GM23338 (cell line): Measurements from ENCODE around the gene IL1RAPL2. TPM values are rescaled to one million over a fixed set of nuclear protein-coding genes. Genes with fewer than 3 reads are reported as not detected.

Experiments
- ATAC-seq: fragments of 200-7000 bp; cut with Tn5 transposase; 3 replicates; pipeline ENCODE4 v1.9.1; 2020
- DNase-seq: peaks from one replicate; pipeline ENCODE4 v3.0.0-alpha.2; 2015; ENCODE audit warnings: low spot score
- H2AFZ ChIP-seq: fragments of 200-600 bp; sonication (generic); 2 replicates; pipeline ENCODE4 v1.8.0; 2016; ENCODE audit warnings: antibody characterized with exemption, mild to moderate bottlenecking, moderate library complexity
- H3F3A ChIP-seq: fragments of 200-600 bp; sonication (generic); replicated peaks from 2 replicates; pipeline ENCODE4 v1.8.0; 2017; ENCODE audit warnings: antibody characterized with exemption, mixed run types, low read depth
- H3K27ac ChIP-seq: fragments of 200-600 bp; sonication (generic); 2 replicates; pipeline ENCODE4 v1.6.1; 2016; ENCODE audit warnings: low read depth
- H3K27me3 ChIP-seq: fragments of 200-600 bp; sonication (generic); 2 replicates; pipeline ENCODE4 v1.8.0; 2016; ENCODE audit warnings: mild to moderate bottlenecking, mixed run types, moderate library complexity; ENCODE audit not compliant: insufficient read depth
- H3K36me3 ChIP-seq: fragments of 200-600 bp; sonication (generic); 2 replicates; pipeline ENCODE4 v1.8.0; 2016; ENCODE audit warnings: mild to moderate bottlenecking; ENCODE audit not compliant: insufficient read depth
- H3K4me1 ChIP-seq: fragments of 200-600 bp; sonication (generic); 2 replicates; pipeline ENCODE4 v1.8.0; 2016; ENCODE audit warnings: mild to moderate bottlenecking, moderate library complexity; ENCODE audit not compliant: insufficient read depth
- H3K4me2 ChIP-seq: fragments of 200-600 bp; sonication (generic); 2 replicates; pipeline ENCODE4 v1.7.1; 2017; ENCODE audit warnings: mixed run types
- H3K4me3 ChIP-seq: fragments of 200-600 bp; sonication (generic); 2 replicates; pipeline ENCODE4 v1.6.1; 2016; ENCODE audit warnings: mixed run types
- H3K79me2 ChIP-seq: fragments of 200-600 bp; sonication (generic); replicated peaks from 2 replicates; pipeline ENCODE4 v1.8.0; 2017; ENCODE audit warnings: mild to moderate bottlenecking; ENCODE audit not compliant: insufficient read depth
- H3K9me2 ChIP-seq: fragments of 200-600 bp; sonication (generic); 2 replicates; pipeline ENCODE4 v1.8.0; 2017; ENCODE audit not compliant: insufficient read depth
- H4K20me1 ChIP-seq: fragments of 200-600 bp; sonication (generic); replicated peaks from 2 replicates; pipeline ENCODE4 v1.8.0; 2017; ENCODE audit warnings: mild to moderate bottlenecking; ENCODE audit not compliant: insufficient read depth
- H3K27ac Mint-ChIP-seq: 2 replicates; pipeline ENCODE4 v1.8.0; 2020; ENCODE audit warnings: inconsistent platforms, mild to moderate bottlenecking, moderate library complexity, mixed read lengths
- H3K27me3 Mint-ChIP-seq: 3 replicates; pipeline ENCODE4 v1.8.0; 2022; ENCODE audit warnings: low read depth, mild to moderate bottlenecking, moderate library complexity, mixed read lengths, inconsistent platforms; ENCODE audit not compliant: insufficient read depth, poor library complexity
- H3K36me3 Mint-ChIP-seq: 3 replicates; pipeline ENCODE4 v1.8.0; 2021; ENCODE audit warnings: low read depth, mild to moderate bottlenecking, inconsistent platforms, moderate library complexity, mixed read lengths
- H3K4me1 Mint-ChIP-seq: 3 replicates; pipeline ENCODE4 v1.8.0; 2020; ENCODE audit warnings: mild to moderate bottlenecking, inconsistent platforms, mixed read lengths
- H3K4me3 Mint-ChIP-seq: 3 replicates; pipeline ENCODE4 v1.8.0; 2021; ENCODE audit warnings: moderate library complexity, mild to moderate bottlenecking, inconsistent platforms, mixed read lengths
- H3K9me3 Mint-ChIP-seq: 3 replicates; pipeline ENCODE4 v1.8.0; 2020; ENCODE audit warnings: moderate library complexity, mild to moderate bottlenecking, inconsistent platforms, mixed read lengths
- EZH2 ChIP-seq: fragments of 200-600 bp; sonication (generic); IDR thresholded peaks from one replicate; pipeline ENCODE4 v1.8.0; 2017; ENCODE audit warnings: antibody characterized with exemption, mild to moderate bottlenecking, low read depth; ENCODE audit not compliant: unreplicated experiment
- EZH2phosphoT487 ChIP-seq: fragments of 200-600 bp; sonication (generic); IDR thresholded peaks from one replicate; pipeline ENCODE4 v1.8.1; 2018; ENCODE audit warnings: antibody characterized with exemption; ENCODE audit not compliant: unreplicated experiment
- POLR2AphosphoS5 ChIP-seq: IDR thresholded peaks from 2 replicates; pipeline ENCODE4 v1.6.1; 2016; ENCODE audit warnings: antibody characterized with exemption, low read depth
- STAT1 ChIP-seq: IDR thresholded peaks from one replicate; pipeline ENCODE4 v1.6.1; 2016; ENCODE audit warnings: antibody characterized with exemption; ENCODE audit not compliant: unreplicated experiment
- ZNF331 ChIP-seq: fragments of 250-450 bp; sonication (Bioruptor Pico); IDR thresholded peaks from 2 replicates; pipeline ENCODE4 v1.5.0; 2020; ENCODE audit warnings: low read depth, mild to moderate bottlenecking, moderate library complexity
- polyA plus RNA-seq: library from polyadenylated mRNA; unstranded; fragments of >200 nt; fragmentation: Nextera tagmentation; extraction: Ambion mirVana; gene quantifications from 2 replicates; pipeline ENCODE4 v1.2.1, GENCODE V29; 2016
- total RNA-seq: library from RNA; depleted of rRNA; stranded (reverse); fragments of >200 nt; shearing (Covaris generic); gene quantifications from 2 replicates; pipeline ENCODE4 v1.2.3, GENCODE V29; 2014
- TF ChIP-seq, protein P1 (sequence below): IDR thresholded peaks from 2 replicates; pipeline ENCODE4 v1.6.1; 2016; ENCODE audit warnings: antibody characterized with exemption
- TF ChIP-seq, protein P2 (sequence below): fragments of 250-450 bp; sonication (Bioruptor Pico); IDR thresholded peaks from 2 replicates; pipeline ENCODE4 v1.5.0; 2020; ENCODE audit warnings: mild to moderate bottlenecking, moderate library complexity
- TF ChIP-seq, protein P3 (sequence below): IDR thresholded peaks from one replicate; pipeline ENCODE4 v1.6.1; 2018; ENCODE audit warnings: antibody characterized with exemption; ENCODE audit not compliant: unreplicated experiment

IL1RAPL2 gene
- total and polyA plus RNA-seq, 2 experiments from 2014 or later: 0.80 to 0.94 TPM

DNA sequence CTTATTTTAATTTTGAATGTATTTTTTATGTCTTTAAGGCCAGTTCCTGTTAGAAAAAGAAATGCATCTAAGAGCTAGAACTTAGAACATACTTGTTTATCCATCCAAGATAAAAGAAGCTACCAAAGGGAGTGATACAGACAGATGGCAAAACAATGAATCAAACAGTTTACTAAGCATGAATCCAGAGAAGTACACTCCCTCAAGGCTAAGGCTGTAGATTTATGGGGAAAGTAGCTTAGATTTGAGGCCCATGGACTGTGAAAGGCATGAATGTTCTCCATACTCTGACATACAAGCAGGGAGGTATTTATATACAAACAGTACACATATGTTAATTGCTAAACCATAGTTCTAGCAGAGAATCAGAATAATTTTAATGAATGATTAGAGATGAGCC, 1001.1 kb downstream of the IL1RAPL2 start:
- no peak overlapping the region for H3K4me3 Mint-ChIP-seq
- H3K9me3 Mint-ChIP-seq: no peaks in the 10 kb centered on the region
- H3K4me1 Mint-ChIP-seq: peaks cover 5% of the 10 kb centered on the region; the same call in 2 of the 3 replicates
- Histone ChIP-seq H2AFZ (no peak overlapping the region), H3K4me1 (no peaks in the 10 kb centered on the region), H3K36me3 (no peaks in the 10 kb centered on the region), H3K4me2 (no peak overlapping the region), H3K4me3 (no peak overlapping the region), H3K27ac (no peak overlapping the region), H3K27me3 (no peaks in the 10 kb centered on the region), H4K20me1 (no peaks in the 10 kb centered on the region), H3F3A (no peaks in the 10 kb centered on the region), H3K9me2 (no peaks in the 10 kb centered on the region), H3K79me2 (no peaks in the 10 kb centered on the region)
- no peaks in the 10 kb centered on the region for H3K27me3 Mint-ChIP-seq
- DNase-seq (no peak), ATAC-seq (no peak)
- no peaks in the 10 kb centered on the region for H3K36me3 Mint-ChIP-seq
- TF ChIP-seq EZH2phosphoT487: no peak
- TF ChIP-seq ZNF331: no peak
- TF ChIP-seq, protein P1, sequence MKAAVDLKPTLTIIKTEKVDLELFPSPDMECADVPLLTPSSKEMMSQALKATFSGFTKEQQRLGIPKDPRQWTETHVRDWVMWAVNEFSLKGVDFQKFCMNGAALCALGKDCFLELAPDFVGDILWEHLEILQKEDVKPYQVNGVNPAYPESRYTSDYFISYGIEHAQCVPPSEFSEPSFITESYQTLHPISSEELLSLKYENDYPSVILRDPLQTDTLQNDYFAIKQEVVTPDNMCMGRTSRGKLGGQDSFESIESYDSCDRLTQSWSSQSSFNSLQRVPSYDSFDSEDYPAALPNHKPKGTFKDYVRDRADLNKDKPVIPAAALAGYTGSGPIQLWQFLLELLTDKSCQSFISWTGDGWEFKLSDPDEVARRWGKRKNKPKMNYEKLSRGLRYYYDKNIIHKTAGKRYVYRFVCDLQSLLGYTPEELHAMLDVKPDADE: no peak
- TF ChIP-seq EZH2: no peak
- TF ChIP-seq POLR2AphosphoS5: no peak
- TF ChIP-seq, protein P2, sequence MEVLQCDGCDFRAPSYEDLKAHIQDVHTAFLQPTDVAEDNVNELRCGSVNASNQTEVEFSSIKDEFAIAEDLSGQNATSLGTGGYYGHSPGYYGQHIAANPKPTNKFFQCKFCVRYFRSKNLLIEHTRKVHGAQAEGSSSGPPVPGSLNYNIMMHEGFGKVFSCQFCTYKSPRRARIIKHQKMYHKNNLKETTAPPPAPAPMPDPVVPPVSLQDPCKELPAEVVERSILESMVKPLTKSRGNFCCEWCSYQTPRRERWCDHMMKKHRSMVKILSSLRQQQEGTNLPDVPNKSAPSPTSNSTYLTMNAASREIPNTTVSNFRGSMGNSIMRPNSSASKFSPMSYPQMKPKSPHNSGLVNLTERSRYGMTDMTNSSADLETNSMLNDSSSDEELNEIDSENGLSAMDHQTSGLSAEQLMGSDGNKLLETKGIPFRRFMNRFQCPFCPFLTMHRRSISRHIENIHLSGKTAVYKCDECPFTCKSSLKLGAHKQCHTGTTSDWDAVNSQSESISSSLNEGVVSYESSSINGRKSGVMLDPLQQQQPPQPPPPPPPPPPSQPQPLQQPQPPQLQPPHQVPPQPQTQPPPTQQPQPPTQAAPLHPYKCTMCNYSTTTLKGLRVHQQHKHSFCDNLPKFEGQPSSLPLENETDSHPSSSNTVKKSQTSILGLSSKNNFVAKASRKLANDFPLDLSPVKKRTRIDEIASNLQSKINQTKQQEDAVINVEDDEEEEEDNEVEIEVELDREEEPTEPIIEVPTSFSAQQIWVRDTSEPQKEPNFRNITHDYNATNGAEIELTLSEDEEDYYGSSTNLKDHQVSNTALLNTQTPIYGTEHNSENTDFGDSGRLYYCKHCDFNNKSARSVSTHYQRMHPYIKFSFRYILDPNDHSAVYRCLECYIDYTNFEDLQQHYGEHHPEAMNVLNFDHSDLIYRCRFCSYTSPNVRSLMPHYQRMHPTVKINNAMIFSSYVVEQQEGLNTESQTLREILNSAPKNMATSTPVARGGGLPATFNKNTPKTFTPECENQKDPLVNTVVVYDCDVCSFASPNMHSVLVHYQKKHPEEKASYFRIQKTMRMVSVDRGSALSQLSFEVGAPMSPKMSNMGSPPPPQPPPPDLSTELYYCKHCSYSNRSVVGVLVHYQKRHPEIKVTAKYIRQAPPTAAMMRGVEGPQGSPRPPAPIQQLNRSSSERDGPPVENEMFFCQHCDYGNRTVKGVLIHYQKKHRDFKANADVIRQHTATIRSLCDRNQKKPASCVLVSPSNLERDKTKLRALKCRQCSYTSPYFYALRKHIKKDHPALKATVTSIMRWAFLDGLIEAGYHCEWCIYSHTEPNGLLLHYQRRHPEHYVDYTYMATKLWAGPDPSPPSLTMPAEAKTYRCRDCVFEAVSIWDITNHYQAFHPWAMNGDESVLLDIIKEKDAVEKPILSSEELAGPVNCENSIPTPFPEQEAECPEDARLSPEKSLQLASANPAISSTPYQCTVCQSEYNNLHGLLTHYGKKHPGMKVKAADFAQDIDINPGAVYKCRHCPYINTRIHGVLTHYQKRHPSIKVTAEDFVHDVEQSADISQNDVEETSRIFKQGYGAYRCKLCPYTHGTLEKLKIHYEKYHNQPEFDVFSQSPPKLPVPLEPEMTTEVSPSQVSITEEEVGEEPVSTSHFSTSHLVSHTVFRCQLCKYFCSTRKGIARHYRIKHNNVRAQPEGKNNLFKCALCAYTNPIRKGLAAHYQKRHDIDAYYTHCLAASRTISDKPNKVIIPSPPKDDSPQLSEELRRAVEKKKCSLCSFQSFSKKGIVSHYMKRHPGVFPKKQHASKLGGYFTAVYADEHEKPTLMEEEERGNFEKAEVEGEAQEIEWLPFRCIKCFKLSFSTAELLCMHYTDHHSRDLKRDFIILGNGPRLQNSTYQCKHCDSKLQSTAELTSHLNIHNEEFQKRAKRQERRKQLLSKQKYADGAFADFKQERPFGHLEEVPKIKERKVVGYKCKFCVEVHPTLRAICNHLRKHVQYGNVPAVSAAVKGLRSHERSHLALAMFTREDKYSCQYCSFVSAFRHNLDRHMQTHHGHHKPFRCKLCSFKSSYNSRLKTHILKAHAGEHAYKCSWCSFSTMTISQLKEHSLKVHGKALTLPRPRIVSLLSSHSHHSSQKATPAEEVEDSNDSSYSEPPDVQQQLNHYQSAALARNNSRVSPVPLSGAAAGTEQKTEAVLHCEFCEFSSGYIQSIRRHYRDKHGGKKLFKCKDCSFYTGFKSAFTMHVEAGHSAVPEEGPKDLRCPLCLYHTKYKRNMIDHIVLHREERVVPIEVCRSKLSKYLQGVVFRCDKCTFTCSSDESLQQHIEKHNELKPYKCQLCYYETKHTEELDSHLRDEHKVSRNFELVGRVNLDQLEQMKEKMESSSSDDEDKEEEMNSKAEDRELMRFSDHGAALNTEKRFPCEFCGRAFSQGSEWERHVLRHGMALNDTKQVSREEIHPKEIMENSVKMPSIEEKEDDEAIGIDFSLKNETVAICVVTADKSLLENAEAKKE (CRISPR knock-in tag): no peak
- TF ChIP-seq, protein P3, sequence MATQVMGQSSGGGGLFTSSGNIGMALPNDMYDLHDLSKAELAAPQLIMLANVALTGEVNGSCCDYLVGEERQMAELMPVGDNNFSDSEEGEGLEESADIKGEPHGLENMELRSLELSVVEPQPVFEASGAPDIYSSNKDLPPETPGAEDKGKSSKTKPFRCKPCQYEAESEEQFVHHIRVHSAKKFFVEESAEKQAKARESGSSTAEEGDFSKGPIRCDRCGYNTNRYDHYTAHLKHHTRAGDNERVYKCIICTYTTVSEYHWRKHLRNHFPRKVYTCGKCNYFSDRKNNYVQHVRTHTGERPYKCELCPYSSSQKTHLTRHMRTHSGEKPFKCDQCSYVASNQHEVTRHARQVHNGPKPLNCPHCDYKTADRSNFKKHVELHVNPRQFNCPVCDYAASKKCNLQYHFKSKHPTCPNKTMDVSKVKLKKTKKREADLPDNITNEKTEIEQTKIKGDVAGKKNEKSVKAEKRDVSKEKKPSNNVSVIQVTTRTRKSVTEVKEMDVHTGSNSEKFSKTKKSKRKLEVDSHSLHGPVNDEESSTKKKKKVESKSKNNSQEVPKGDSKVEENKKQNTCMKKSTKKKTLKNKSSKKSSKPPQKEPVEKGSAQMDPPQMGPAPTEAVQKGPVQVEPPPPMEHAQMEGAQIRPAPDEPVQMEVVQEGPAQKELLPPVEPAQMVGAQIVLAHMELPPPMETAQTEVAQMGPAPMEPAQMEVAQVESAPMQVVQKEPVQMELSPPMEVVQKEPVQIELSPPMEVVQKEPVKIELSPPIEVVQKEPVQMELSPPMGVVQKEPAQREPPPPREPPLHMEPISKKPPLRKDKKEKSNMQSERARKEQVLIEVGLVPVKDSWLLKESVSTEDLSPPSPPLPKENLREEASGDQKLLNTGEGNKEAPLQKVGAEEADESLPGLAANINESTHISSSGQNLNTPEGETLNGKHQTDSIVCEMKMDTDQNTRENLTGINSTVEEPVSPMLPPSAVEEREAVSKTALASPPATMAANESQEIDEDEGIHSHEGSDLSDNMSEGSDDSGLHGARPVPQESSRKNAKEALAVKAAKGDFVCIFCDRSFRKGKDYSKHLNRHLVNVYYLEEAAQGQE: no peak
- no peak for TF ChIP-seq STAT1
- no peak overlapping the region for H3K27ac Mint-ChIP-seq
